Astrocyte (in vitro differentiated cells and primary cell): ENCODE measurements around the gene PIP4K2C.

Experiments used
- CTCF ChIP-seq: IDR thresholded peaks from 2 replicates; pipeline ENCODE4 v1.5.1; 2011; ENCODE audit warnings: low read depth, mild to moderate bottlenecking, inconsistent platforms, low read length, moderate library complexity; ENCODE audit not compliant: insufficient read depth
- EZH2 ChIP-seq: IDR thresholded peaks from 2 replicates; pipeline ENCODE4 v1.6.1; 2012; ENCODE audit warnings: mild to moderate bottlenecking, low read length, inconsistent platforms; ENCODE audit not compliant: insufficient read depth

- TF ChIP-seq CTCF, result no peak
- TF ChIP-seq EZH2, result no peak
Observed at GRCh38 chr12:57591782-57592325, 862 bp downstream of the PIP4K2C start.
